HFF-Myc (cell line): Measurements from ENCODE around the gene SEC14L5.

Experiments
- DNase-seq: peaks from one replicate; pipeline ENCODE4 v3.0.0-alpha.2; 2011; ENCODE audit warnings: low read depth; ENCODE audit errors: extremely low read depth
- H3K4me3 ChIP-seq: replicated peaks from 2 replicates; pipeline ENCODE4 v1.5.1; 2011; ENCODE audit warnings: low read depth, mild to moderate bottlenecking, control low read depth, low read length
- TF ChIP-seq, protein P1 (sequence below): IDR thresholded peaks from 2 replicates; pipeline ENCODE4 v1.5.1; 2012; ENCODE audit warnings: mild to moderate bottlenecking, low read depth, low read length, control low read depth; ENCODE audit errors: missing control alignments

Gene SEC14L5

DNA sequence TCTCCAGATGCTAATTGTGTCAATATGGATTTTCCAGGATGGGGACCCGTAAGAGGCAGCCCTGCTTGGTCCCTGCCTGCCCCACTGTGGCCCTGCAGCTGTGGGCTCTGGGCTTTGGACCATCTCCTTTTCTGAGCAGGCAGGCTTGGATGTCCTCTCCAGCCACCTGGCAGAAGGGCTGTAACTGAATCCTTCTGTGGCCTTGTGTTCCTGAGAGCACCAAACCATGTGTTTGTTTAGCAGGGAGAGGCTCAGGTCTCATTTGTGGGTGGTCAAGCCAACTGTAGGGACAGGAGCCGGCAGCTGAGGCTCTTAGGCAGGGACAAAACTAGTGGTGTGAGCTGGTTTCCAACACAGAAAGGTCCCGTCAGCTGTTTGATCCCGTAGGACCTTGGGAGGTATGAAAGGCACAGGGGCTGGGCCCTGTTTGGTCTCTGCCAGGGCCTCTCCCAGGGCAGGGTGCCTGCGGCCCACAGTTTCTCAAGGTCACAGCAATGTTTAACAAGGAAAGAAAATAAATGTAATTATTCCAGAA lies 18.5 kb downstream of the SEC14L5 start:
- TF ChIP-seq, protein P1, sequence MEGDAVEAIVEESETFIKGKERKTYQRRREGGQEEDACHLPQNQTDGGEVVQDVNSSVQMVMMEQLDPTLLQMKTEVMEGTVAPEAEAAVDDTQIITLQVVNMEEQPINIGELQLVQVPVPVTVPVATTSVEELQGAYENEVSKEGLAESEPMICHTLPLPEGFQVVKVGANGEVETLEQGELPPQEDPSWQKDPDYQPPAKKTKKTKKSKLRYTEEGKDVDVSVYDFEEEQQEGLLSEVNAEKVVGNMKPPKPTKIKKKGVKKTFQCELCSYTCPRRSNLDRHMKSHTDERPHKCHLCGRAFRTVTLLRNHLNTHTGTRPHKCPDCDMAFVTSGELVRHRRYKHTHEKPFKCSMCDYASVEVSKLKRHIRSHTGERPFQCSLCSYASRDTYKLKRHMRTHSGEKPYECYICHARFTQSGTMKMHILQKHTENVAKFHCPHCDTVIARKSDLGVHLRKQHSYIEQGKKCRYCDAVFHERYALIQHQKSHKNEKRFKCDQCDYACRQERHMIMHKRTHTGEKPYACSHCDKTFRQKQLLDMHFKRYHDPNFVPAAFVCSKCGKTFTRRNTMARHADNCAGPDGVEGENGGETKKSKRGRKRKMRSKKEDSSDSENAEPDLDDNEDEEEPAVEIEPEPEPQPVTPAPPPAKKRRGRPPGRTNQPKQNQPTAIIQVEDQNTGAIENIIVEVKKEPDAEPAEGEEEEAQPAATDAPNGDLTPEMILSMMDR = no peak
- no peak overlapping the region for H3K4me3 ChIP-seq
- DNase-seq = no peak

DNA sequence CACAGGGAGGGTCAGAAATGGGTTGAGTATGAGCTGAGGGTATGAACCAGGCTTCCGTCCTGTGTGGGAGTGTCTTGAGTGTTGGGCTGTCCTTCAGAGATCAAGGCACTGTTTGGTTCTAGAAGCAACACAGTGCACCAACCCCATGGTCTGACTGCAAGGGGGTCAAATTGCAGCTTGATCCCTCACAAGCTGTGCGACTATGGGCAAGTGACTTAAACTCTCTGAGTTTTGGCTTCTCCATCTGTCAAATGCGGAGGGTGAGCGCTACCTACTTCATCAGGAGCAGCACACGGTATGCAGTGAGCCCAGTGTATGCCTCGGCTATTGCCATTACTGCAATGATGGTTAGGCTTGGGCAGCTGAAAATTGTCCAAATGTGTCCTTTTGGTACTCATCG lies 21.0 kb downstream of the SEC14L5 start:
- TF ChIP-seq, protein P1 = no peak
- DNase-seq = no peak
- no peak overlapping the region for H3K4me3 ChIP-seq

GRCh38 chr16:4979736-4980660 lies 21.9 kb downstream of the SEC14L5 start:
- DNase-seq = no peak
- no peak overlapping the region for H3K4me3 ChIP-seq
- TF ChIP-seq, protein P1 = no peak

DNA sequence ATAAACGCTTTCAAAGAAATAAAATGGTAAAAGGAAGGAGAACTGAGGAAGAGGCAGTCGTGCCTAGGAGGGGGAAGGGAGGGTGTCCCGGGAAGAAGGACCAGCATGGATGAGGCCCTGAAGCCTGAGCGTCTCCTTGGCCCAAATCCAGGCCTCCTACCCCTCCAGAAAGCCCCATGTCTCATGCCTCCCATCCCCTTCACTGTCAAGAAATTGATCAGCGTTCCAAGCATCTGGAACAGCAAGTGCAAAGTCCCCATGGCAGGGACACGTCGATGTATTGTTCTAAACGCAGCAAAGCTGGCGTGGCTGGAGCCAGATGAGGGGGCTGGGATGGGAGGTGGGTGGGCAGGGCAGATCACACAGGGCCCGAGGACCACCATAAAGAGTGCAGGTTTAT lies 22.6 kb downstream of the SEC14L5 start:
- TF ChIP-seq, protein P1 = no peak
- DNase-seq = no peak
- H3K4me3 ChIP-seq = no peak overlapping the region

DNA sequence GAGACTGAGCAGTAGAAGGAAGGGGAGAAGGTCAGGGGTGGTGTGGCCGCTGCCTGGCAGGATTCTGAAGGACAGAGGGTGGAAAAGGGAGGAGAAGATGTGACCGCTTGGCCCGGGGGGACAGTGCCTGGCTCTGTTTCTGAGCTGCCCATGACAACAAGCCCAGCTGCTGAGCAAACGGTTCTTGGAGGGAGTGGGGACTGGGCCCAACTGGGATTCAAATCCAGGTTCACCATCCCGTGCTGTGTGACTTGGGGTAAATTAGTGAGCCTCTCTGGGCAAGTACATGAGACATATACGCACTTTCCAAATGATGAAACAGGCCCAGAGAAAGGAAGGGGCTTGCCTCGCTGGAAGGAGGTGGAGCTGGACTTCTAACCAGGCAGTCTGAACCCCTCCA lies 23.3 kb downstream of the SEC14L5 start:
- no peak for DNase-seq
- no peak overlapping the region for H3K4me3 ChIP-seq
- TF ChIP-seq, protein P1 = no peak

- no peak overlapping the region for H3K4me3 ChIP-seq
- no peak for DNase-seq
- TF ChIP-seq, protein P1 = no peak
Observed at GRCh38 chr16:4982056-4982867, 24.1 kb downstream of the SEC14L5 start.
